ENCODE measurements around the gene CHI3L1. TPM values are rescaled to one million over a fixed set of nuclear protein-coding genes. Genes with fewer than 3 reads are reported as not detected.

Gene CHI3L1
- total and polyA plus RNA-seq, 2 experiments from 2014 or later, result 0.22 to 0.23 TPM

DNA sequence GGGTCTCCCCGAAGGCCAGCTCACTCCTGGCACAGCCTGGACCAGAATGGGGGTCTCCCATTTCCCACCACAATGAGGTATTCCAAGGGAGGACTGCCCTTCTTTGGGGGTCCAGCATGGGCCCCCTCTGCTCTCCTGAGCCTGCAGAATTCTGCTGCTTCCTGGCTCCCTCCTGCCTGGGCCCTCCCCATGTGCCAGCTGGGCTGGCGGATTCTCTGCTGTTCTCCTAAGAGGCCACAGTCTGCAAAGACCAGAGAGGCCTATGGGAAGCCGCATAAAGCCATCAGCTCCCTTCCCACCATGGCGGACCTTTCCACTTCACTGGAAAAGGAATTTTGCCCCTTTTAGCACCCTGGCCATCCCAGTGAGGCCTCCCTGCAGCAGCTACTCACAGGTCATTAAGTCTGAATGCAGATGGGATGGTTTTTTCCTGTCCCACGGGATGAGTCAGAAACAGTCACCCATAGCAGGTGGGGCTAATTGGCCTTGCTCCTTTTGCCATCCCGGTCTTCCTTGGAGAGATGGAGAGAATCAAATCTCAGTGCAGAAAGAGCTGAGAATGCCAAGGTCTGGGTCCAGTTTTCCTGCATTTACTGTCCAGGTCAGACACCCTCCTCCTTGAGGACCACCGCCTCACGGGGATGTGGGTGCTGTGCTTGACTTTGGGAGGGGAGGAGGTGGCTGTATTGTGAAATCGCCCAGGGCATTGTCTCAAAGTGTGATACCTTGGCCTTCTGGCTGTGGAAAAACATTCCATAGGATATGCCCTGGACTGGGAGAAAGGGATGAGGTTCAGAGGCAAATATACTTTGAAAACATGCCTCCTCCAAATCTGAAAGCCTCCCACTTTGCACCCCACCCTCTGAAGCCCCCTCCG is 34.1 kb downstream of the CHI3L1 start:
- Histone ChIP-seq H3K9me3 (ENCODE audit: low read depth) (no peaks in the 10 kb centered on the region), H3K4me2 (ENCODE audit: unreplicated experiment) (no peak overlapping the region), H3K4me3 (no peak overlapping the region), H2AFZ (no peak overlapping the region), H3K79me2 (ENCODE audit: insufficient read depth) (no peaks in the 10 kb centered on the region), H3K27me3 (replicated peaks; ENCODE audit: insufficient read depth) (no peaks in the 10 kb centered on the region), H3K36me3 (ENCODE audit: low read depth) (no peaks in the 10 kb centered on the region), H3K9ac (no peak overlapping the region), H3K9me2 (ENCODE audit: insufficient read depth) (no peaks in the 10 kb centered on the region), H3K4me1 (ENCODE audit: insufficient read depth) (peaks cover 28% of the 10 kb centered on the region), H3K27ac (0 out of 2 replicates have a peak overlapping the region, but pooled peaks have one; percentile 75), H3F3A (ENCODE audit: insufficient read depth) (peaks cover 19% of the 10 kb centered on the region), H4K20me1 (ENCODE audit: insufficient read depth) (no peaks in the 10 kb centered on the region)
- DNase-seq, result peak; percentile 69
- in situ Hi-C loops (cut with MboI), result no loop called here
- TF ChIP-seq EZH2 (IDR thresholded peaks at IDR 0.05; ENCODE audit: insufficient read depth, poor library complexity, severe bottlenecking) (no peak), EZH2phosphoT487 (IDR thresholded peaks at IDR 0.05; ENCODE audit: insufficient read depth, low read depth) (no peak)
- 58 to 67% methylated on average over 10 of the region's 10 CpGs for WGBS, 2 experiments (ENCODE audit: low coverage in 1 of 2, low lambda C conversion rate in 2 of 2, missing lambda C conversion rate in 2 of 2)

DNA sequence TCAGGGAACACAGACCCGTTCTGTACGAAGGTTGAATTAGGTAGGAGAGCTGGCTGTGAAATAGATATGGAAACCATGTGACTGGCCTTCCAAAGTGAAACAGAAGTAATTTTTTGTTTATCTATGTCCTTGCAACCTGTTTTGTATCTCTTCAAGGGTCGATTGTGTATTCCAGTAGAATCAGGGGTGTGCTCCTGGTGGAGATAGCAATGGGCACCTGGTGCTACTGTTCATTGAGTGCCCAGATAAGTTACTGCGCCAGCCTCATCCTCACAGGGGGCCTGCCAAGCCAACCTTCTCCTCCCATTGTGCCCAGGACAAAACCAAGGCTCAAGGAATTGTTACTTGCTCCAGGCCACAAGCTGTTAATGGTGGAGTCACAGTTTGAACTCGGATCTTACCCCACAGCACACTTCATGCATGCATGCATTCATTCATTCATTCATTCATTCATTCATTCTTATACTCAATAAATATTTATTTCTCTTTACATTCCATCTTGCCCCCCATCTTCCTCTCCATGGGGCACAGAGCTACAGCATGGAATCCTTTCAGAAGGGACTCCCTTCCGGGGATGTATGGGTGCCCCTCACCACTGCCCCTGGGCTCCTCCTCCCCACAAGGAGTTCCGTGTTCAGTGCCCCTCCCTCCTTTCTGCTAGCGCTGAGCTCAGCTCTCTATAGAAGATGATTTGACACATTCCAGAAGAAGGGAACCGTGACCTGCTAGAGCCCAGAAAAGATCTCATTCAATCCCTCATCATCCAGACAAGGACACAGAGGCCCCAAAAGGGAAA is 34.9 kb downstream of the CHI3L1 start:
- WGBS, 2 experiments (ENCODE audit: low coverage in 1 of 2, low lambda C conversion rate in 2 of 2, missing lambda C conversion rate in 2 of 2), result 60 to 66% methylated on average over 9 of the region's 9 CpGs
- TF ChIP-seq EZH2 (IDR thresholded peaks at IDR 0.05; ENCODE audit: insufficient read depth, poor library complexity, severe bottlenecking) (no peak), EZH2phosphoT487 (IDR thresholded peaks at IDR 0.05; ENCODE audit: insufficient read depth, low read depth) (no peak)
- H4K20me1 ChIP-seq (ENCODE audit: insufficient read depth), result no peaks in the 10 kb centered on the region
- H3K79me2 ChIP-seq (ENCODE audit: insufficient read depth), result no peaks in the 10 kb centered on the region
- no peak overlapping the region for H2AFZ ChIP-seq
- no peaks in the 10 kb centered on the region for H3K27me3 ChIP-seq (replicated peaks; ENCODE audit: insufficient read depth)
- no peak overlapping the region for H3K9ac ChIP-seq
- no peaks in the 10 kb centered on the region for H3K36me3 ChIP-seq (ENCODE audit: low read depth)
- DNase-seq, result no peak
- H3F3A ChIP-seq (ENCODE audit: insufficient read depth), result peaks cover 19% of the 10 kb centered on the region
- H3K4me2 ChIP-seq (ENCODE audit: unreplicated experiment), result no peak overlapping the region
- H3K9me2 ChIP-seq (ENCODE audit: insufficient read depth), result no peaks in the 10 kb centered on the region
- H3K4me1 ChIP-seq (ENCODE audit: insufficient read depth), result peaks cover 28% of the 10 kb centered on the region
- in situ Hi-C loops (cut with MboI), result no loop called here
- H3K4me3 ChIP-seq, result no peak overlapping the region
- no peak overlapping the region for H3K27ac ChIP-seq
- no peaks in the 10 kb centered on the region for H3K9me3 ChIP-seq (ENCODE audit: low read depth)

DNA sequence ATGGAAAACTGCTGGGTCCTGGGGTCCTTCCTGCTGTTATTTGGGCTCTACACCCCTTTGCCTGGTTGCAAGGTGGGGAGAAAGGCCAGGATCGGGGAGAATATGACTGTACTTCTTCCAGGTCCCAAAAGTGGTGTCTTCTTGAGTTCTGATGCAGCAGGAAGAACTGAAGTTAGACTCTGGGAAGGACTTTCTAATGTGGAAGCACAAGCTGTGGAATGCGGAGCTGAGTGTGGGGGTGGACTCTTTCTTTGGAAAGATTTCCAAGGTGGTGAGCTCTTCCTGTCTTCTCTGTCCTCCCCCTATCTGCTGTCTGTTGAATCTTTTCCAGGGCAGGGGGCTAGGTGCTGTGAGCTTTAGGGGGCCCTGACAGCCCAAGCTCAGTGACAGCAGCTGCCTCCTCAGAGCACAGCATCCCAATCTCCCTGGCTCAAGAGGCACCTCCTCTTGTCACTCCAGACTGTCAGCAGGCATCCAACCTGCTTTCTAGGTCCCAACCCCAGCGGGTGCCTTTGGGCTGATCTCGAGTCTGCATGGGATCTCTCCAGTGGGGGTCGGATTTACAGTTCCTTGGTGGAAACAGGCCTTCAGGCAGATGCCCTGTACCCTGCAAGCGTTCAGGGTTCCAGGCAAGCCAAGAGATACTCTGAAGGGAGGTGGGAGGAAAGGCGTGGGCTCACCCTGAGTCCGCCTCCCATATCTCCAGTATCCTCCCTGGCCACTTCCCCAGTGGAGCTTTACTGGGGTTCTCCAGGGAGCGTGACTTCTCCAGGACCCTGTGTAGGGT is 35.8 kb downstream of the CHI3L1 start:
- peaks cover 28% of the 10 kb centered on the region for H3K4me1 ChIP-seq (ENCODE audit: insufficient read depth)
- no peaks in the 10 kb centered on the region for H4K20me1 ChIP-seq (ENCODE audit: insufficient read depth)
- TF ChIP-seq EZH2 (IDR thresholded peaks at IDR 0.05; ENCODE audit: insufficient read depth, poor library complexity, severe bottlenecking) (no peak), EZH2phosphoT487 (IDR thresholded peaks at IDR 0.05; ENCODE audit: insufficient read depth, low read depth) (no peak)
- H3K27me3 ChIP-seq (replicated peaks; ENCODE audit: insufficient read depth), result no peaks in the 10 kb centered on the region
- no peak overlapping the region for H3K4me2 ChIP-seq (ENCODE audit: unreplicated experiment)
- no peaks in the 10 kb centered on the region for H3K79me2 ChIP-seq (ENCODE audit: insufficient read depth)
- no peaks in the 10 kb centered on the region for H3K36me3 ChIP-seq (ENCODE audit: low read depth)
- peaks cover 19% of the 10 kb centered on the region for H3F3A ChIP-seq (ENCODE audit: insufficient read depth)
- H3K4me3 ChIP-seq, result no peak overlapping the region
- in situ Hi-C loops (cut with MboI), result no loop called here
- H3K9me2 ChIP-seq (ENCODE audit: insufficient read depth), result no peaks in the 10 kb centered on the region
- no peak overlapping the region for H3K27ac ChIP-seq
- H2AFZ ChIP-seq, result no peak overlapping the region
- no peak for DNase-seq
- 69 to 76% methylated on average over 8 to 9 of the region's 9 CpGs for WGBS, 2 experiments (ENCODE audit: low coverage in 1 of 2, low lambda C conversion rate in 2 of 2, missing lambda C conversion rate in 2 of 2)
- H3K9me3 ChIP-seq (ENCODE audit: low read depth), result no peaks in the 10 kb centered on the region
- no peak overlapping the region for H3K9ac ChIP-seq

Data from GM23248 (cell line).